Osteocyte (in vitro differentiated cells): ENCODE data around the gene CAMK1. TPM values are rescaled to one million over a fixed set of nuclear protein-coding genes. Genes with fewer than 3 reads are reported as not detected.

Experiments
- DNase-seq: peaks from one replicate; pipeline ENCODE4 v3.0.0; 2021; ENCODE audit warnings: mixed read lengths; ENCODE audit not compliant: unreplicated experiment; ENCODE audit errors: extremely low spot score
- H3K27ac Mint-ChIP-seq: one replicate; pipeline ENCODE4 v1.8.0; 2021; ENCODE audit warnings: mild to moderate bottlenecking, mixed read lengths; ENCODE audit not compliant: unreplicated experiment
- H3K27me3 Mint-ChIP-seq: one replicate; pipeline ENCODE4 v1.8.0; 2021; ENCODE audit warnings: mixed read lengths; ENCODE audit not compliant: unreplicated experiment
- H3K36me3 Mint-ChIP-seq: one replicate; pipeline ENCODE4 v1.8.0; 2021; ENCODE audit warnings: mixed read lengths; ENCODE audit not compliant: unreplicated experiment
- H3K4me1 Mint-ChIP-seq: one replicate; pipeline ENCODE4 v1.8.0; 2021; ENCODE audit warnings: mixed read lengths; ENCODE audit not compliant: unreplicated experiment
- H3K4me3 Mint-ChIP-seq: one replicate; pipeline ENCODE4 v1.8.0; 2021; ENCODE audit warnings: mild to moderate bottlenecking, moderate library complexity, mixed read lengths; ENCODE audit not compliant: unreplicated experiment
- H3K9me3 Mint-ChIP-seq: one replicate; pipeline ENCODE4 v1.8.0; 2021; ENCODE audit warnings: mixed read lengths; ENCODE audit not compliant: unreplicated experiment
- long read RNA-seq: library from polyadenylated mRNA; unstranded; transcript quantifications from one replicate; pipeline ENCODE4 v2.0.0, GENCODE V29; 2021
- total RNA-seq: library from RNA; stranded (reverse); gene quantifications from 2 replicates; pipeline ENCODE4 v1.2.1, GENCODE V29; 2021
- TF ChIP-seq, protein P1 (sequence below): fragments of 200-600 bp; sonication (generic); IDR thresholded peaks from 2 replicates; pipeline ENCODE4 v1.5.0; 2021; ENCODE audit warnings: antibody characterized with exemption, mild to moderate bottlenecking, moderate library complexity

Gene CAMK1
- 8.8 and 10.7 TPM in 2 replicates for total RNA-seq
- long read RNA-seq, partial matches to known transcripts: 0 of 1 reads
- long read RNA-seq, other reads (novel, unspliced or antisense): 0 of 1 reads

DNA sequence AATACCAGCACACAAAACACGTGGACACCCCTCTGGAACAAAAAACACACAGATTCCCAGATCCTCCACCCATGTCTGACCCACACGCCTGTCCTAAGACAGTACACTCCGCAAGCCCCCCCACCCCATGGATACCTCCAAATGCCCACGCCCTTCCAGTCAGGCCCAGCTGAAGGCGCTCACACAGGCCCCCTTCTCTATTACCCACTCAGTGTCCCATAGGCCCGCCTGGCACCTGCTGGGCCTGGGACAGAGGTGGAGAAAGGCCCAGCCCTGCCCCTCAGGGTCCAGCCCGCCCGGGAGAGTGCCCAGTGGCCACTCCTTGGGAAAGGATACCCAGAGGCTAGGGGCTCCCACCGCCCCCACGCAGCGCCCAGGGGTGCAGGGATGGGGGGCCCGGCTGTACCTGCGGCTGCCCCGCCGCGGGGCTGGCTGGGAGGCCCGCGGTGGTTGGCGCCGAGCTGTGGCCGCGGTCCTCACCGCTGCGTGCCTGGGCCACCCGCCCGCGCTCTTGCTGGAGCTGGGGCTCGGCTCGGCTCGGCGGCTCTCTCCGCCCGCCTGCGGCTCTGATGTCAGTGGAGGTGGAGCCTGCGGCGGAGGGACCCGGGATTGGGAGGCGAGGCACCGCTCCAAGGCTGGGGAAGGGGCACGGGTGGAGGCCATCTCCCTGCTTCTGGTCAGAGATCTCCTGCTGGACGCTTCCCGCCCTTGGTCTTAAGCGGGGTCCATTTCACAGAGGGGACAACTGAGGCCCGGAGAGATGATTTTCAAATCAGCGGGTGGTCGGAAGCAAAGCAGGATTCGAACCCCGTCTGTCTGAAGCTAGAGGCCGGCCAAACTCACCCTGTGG lies at the start of gene CAMK1:
CAMK1 (minus strand) TSS at position 522 of the 850 bp plus-strand sequence. CDS start 2,198 bp downstream, outside the sequence.
- H3K4me1 Mint-ChIP-seq: peaks cover 29% of the 10 kb centered on the region
- H3K9me3 Mint-ChIP-seq: no peaks in the 10 kb centered on the region
- no peaks in the 10 kb centered on the region for H3K27me3 Mint-ChIP-seq
- DNase-seq: peak; percentile 92
- peak within 1 kb of the TSS; percentile 74 for H3K27ac Mint-ChIP-seq
- TF ChIP-seq, protein P1, sequence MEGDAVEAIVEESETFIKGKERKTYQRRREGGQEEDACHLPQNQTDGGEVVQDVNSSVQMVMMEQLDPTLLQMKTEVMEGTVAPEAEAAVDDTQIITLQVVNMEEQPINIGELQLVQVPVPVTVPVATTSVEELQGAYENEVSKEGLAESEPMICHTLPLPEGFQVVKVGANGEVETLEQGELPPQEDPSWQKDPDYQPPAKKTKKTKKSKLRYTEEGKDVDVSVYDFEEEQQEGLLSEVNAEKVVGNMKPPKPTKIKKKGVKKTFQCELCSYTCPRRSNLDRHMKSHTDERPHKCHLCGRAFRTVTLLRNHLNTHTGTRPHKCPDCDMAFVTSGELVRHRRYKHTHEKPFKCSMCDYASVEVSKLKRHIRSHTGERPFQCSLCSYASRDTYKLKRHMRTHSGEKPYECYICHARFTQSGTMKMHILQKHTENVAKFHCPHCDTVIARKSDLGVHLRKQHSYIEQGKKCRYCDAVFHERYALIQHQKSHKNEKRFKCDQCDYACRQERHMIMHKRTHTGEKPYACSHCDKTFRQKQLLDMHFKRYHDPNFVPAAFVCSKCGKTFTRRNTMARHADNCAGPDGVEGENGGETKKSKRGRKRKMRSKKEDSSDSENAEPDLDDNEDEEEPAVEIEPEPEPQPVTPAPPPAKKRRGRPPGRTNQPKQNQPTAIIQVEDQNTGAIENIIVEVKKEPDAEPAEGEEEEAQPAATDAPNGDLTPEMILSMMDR: no peak
- peak within 1 kb of the TSS; percentile 73 for H3K4me3 Mint-ChIP-seq
- no peaks in the 10 kb centered on the region for H3K36me3 Mint-ChIP-seq

DNA sequence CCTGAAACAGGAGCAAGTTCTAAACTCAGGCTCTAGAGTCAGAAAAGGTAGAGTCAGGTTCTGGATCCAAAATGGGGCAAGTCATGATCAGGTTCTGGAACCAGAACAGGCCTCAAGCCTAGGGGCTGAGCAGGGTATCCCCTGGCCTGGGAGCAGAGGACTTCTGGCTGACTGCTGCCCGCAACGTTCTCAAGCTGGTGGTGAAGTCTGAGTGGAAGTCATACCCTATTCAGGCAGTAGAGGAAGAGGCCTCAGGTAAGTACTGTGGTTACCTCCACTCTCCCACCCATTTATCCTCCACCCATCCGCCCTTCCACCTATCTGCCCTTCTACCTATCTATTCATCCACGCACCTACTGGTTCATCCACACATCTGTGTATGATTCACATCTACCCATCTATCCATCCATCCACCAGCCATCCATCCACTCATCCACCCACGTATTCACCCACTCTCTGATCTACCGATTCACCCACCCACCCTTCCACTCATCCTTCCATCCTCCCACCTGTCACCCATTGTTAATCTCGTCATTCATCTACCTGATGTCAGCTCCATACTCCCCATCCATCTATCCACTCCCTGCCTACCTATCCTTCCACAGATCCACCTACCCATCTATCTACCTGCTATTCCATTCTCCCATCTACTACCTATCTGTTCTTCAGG lies 49.1 kb upstream of the CAMK1 start:
- no peak overlapping the region for H3K4me3 Mint-ChIP-seq
- peaks cover 3% of the 10 kb centered on the region for H3K36me3 Mint-ChIP-seq
- H3K27me3 Mint-ChIP-seq: no peaks in the 10 kb centered on the region
- no peak overlapping the region for H3K27ac Mint-ChIP-seq
- no peaks in the 10 kb centered on the region for H3K9me3 Mint-ChIP-seq
- H3K4me1 Mint-ChIP-seq: no peaks in the 10 kb centered on the region
- DNase-seq: no peak
- TF ChIP-seq, protein P1: no peak

DNA sequence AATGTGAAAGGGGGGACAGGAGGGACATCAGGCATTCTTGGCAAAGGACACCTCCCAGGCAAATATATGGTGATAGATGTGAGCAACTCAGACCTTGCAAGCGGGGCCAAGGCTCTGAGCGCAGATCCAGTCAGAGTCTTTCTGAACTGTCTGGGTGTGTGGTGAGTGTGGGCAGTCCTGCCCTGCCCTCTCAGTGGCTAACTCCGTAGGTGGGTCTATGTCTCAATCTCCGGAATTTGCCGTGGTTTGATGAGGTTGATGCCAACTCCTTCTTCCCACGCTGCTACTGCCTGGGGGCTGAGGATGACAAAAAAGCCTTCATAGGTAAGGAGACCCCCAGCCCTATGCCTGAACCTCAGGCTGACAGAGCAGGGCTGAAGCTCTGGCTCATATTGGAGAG lies 47.7 kb upstream of the CAMK1 start:
- H3K36me3 Mint-ChIP-seq: peaks cover 8% of the 10 kb centered on the region
- no peak overlapping the region for H3K4me3 Mint-ChIP-seq
- TF ChIP-seq, protein P1: no peak
- no peak for DNase-seq
- H3K4me1 Mint-ChIP-seq: no peaks in the 10 kb centered on the region
- no peaks in the 10 kb centered on the region for H3K27me3 Mint-ChIP-seq
- no peak overlapping the region for H3K27ac Mint-ChIP-seq
- H3K9me3 Mint-ChIP-seq: no peaks in the 10 kb centered on the region

DNA sequence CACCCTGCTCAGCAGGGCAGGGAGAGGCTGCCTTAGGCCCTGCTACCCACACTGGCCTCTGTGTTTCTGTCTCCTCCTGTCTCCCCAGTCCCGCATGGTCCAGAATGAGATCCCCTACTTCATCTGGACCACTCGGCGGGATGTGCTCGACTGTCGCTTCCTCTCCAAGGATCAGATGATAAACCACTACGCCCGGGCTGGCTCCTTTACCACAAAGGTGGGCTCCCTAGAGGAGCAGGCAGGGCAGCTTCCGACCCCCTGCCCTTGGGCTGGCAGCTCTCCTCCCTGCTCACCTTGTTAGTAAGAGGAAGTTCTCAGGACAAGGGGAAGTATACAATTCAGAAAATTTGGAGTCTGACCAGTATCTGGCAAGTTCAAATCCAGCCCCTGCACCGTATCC lies 46.2 kb upstream of the CAMK1 start:
- Mint-ChIP-seq H3K4me1 (peaks cover 5% of the 10 kb centered on the region), H3K27me3 (no peaks in the 10 kb centered on the region), H3K36me3 (peaks cover 8% of the 10 kb centered on the region), H3K9me3 (no peaks in the 10 kb centered on the region), H3K27ac (no peak overlapping the region), H3K4me3 (no peak overlapping the region)
- no peak for DNase-seq
- TF ChIP-seq, protein P1: no peak
